Measurements from ENCODE around the gene EYA2.
"Not testable (repeated sequence)": the region's sequence is repeated elsewhere in the genome, so short reads cannot be mapped to it uniquely, and the experiment has no call there.

Gene EYA2, protein sequence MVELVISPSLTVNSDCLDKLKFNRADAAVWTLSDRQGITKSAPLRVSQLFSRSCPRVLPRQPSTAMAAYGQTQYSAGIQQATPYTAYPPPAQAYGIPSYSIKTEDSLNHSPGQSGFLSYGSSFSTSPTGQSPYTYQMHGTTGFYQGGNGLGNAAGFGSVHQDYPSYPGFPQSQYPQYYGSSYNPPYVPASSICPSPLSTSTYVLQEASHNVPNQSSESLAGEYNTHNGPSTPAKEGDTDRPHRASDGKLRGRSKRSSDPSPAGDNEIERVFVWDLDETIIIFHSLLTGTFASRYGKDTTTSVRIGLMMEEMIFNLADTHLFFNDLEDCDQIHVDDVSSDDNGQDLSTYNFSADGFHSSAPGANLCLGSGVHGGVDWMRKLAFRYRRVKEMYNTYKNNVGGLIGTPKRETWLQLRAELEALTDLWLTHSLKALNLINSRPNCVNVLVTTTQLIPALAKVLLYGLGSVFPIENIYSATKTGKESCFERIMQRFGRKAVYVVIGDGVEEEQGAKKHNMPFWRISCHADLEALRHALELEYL

DNA sequence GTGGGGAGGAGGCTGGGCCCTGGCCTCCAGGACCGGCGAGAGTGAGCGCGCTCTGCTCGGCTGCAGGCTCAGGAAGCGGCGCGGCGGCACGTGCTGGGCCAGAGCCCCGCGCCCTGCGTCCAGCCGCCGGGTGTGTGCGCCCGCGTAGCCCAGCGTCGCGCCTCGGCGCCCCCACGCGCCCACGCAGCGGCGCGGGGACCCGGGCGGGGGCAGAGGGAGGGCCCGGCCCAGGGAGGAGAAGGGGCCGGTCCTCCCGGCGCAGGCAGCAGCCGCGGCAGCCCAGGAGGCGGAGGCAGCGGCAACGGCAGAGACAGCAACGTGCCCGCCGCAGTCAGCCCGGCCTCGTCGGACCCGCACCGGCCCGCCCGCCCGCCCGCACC, at the start of gene EYA2:
EYA2 (plus strand) TSS at position 265 of the 380 bp plus-strand sequence. CDS start 95,168 bp downstream, outside the sequence.
- DNase-seq = no peak

DNA sequence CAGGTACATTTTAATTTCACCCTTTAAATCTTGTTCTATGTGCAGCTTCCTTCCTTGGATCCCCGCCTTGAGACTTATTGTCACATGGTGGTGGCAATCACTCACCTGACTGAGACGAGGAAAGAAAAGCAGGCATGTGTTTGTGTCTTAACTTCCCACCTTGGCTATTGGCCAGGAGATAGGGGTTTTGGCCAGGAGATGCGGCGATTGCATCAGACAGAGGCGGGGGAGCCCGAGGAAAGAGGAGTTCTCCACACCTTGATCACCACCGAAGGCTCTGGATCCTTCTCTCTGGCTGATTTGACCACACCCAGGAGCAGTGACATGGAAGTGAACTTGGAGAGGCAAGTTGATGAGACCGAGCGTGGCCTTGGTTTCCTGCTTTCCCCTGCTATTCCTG, 49.7 kb upstream of the EYA2 start:
- no peak for DNase-seq

DNA sequence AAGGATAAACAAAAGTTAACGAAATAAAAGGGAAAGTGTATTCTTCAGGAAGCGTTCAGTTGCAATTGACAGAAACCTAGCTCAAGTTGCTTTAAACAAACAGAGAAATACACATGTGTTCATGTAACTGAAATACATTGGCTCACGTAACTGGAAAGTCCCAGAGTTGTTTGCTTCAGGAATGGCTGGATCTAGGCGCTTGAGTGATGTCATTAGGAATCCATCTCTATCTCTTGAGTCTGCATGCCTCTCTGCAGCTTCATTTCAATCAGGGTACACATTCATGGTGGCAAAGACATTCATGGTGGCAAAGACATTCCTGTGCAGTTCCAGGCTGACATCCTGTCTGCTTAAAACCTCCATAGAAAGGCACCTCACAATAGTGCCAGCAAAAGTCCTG, 45.4 kb upstream of the EYA2 start:
- no peak for DNase-seq

DNA sequence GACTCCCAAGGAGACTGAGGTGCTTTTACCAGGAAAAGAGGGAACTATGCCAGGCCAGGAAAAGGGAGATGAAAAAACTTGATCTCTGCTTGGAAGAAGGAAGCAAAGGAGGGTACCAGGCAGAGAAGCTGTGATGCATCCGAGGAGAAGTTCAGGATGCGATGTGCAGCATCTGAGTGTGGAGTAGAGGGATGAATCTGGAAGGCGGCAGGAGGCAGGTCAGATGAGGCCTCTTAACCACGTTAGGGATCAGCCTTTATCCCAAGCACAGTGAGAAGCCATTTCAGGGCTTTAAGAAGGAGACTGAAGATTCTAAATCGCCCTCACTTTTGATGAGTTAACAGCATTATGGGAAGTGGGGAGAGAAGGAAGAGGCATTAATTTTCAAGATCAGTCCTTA, 44.9 kb upstream of the EYA2 start:
- DNase-seq = no peak

DNA sequence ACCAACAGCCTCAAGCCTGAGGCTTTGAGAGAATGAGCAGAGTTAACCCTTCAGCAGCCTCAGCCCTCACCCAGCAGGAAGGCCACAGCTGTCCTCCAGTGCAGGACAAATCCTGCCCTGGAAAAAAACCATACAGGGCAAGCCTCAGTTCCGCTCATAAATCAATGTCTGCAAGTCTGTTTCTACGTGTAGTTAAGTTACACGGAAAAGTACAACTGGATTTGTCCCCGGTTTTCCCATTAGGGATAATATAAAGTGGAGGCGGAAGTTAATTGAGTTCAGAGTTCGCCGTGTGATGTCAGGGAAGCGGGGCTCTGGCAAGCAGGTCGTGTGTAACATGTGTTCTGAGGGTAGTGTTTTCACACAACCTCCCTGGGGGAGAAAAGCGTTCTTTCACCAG, 44.2 kb upstream of the EYA2 start:
- DNase-seq = no peak

DNA sequence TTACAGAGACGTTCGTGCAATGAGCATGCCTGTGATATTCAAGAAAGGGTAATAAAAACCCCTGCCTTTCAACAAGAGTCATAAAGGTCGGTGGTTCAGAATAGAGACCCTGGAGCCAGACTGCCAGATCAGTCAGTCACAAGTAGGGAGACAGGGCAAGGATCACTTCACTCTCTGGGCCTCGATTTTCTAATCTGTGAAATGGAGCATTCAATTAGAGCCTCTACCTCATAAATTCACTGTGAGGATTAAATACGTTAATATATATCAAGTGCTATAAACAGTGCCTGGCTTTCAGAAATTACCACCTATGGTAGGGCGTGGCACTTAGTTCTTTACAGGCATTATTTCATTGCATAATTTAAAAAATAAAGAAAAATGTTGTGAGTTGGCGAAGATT, 43.7 kb upstream of the EYA2 start:
- DNase-seq = no peak

DNA sequence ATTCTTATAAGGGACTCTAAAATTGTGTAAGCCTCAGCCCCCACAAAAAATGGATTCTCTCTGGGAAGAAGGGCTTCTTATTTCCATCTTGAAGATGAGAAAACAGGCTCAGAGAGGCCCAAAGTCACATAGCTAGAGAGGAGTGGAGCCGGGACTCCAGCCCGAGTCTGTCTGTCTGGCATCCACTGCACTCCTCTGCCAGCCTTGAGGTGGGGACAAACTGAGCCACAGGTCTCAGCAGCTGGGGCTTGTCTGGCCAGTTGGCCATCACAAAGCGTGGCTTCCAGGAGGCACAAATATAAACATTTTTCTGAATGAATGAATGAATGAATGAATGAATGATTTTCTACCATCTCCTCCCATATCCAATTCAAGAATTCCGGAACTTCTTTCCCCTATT, 42.9 kb upstream of the EYA2 start:
- DNase-seq = no peak

DNA sequence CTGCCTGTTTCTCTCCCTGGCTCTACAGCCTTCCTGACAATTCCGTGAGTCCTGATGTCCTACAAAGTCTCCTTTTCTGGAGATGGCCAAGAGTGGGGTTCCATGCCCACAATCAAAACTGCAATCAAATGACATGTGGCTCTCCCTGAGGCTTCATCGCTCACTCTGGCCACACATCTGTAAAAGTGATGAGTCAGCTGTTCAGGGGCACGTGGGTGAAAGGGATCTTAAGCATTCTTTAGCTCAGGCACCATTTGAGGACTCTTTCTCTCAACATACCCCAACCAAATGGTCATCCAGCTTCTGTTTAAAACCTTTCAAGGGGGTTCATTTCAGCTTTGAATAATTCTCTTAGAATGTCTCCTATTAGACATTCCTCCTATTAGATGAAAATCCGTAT, 42.3 kb upstream of the EYA2 start:
- no peak for DNase-seq

DNA sequence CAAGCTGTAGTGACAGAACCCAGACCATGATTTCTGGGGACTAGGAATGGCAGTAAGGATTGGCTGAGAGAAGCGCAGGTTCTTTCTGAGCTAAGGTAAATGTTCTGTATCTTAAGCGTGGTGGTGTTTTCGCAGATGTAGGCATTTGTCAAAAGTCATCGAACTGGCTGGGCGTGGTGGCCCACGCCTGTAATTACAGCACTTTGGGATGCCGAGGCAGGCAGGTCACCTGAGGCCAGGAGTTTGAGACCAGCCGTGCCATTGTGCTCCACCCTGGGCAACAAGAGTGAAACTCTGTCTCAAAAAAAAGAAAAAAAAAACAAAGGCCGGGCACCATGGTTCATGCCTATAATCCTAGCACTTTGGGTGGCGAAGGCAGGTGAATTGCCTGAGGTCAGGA, 40.7 kb upstream of the EYA2 start:
- no peak for DNase-seq

DNA sequence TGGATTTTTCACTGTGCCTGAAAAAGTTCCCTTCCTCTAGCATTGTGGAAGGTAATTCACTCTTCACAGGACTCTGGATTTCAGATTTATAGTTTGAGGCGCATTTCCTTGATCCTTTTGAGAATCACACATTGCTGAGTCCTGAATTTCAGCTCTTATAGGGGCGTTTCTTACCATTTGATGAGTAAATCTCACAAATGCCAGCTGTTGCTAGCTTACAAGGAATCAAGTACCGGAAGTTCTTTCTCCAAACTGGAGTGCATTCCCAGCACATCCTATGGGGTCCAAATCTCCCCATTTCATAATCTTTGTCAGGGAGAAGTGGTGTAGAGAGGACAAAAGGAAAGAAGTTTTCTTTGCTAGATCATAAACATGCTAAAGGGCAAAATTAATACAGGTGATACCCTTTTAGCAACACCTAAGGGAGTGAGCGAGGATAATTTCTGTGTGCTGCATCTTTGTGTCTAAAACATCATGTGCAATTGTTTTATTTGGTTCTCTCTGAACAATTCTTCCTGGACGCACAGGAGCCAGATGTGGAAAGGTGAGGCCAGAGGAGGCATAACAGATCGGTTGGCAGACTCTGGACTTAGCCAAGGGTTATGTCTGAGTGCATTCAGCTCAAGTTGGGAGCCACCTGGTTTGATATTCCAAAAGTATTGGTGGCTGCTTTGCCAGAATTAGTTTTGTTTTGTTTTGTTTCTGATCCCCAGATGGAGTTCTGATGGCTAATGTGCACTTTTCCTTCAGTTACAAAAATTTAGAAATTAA, 37.4 kb upstream of the EYA2 start:
- no peak for DNase-seq

DNA sequence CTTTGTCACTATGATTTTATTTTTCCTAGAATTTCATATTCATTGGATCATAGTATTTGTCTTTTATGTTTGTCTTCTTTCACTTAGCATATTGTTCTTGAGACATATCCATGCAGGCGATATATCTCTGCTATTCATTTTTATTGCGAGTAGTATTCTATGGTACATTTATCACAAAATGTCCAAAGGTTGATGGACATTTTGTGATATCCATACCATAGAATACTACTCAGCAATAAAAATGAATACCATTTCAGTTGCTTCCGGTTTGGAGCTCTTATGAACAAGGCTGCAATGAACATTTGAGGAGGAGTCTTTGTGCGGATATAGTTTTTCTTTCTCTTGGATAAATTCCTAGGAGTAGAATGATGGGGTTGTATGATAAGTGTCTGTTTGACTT, 28.8 kb upstream of the EYA2 start:
- DNase-seq = no peak

DNA sequence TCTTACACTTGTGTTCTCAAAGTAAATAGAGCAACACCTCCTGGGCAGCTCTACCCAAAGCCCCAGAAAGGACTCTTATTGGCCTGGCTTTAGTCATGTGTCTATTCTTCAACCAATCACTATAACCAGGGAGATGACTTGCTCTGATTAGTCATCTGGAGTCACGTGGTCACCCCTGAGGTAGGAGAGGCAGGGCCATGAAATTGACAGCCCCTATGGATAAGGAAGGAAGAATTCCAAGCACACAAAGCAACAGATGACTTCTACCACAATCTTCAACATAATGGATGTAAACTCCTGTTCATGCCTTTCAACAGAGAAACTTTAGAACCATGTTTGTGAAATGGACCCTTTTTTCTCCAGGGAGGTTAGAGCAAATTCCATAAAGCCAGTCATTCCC, 24.6 kb upstream of the EYA2 start:
- no peak for DNase-seq

DNA sequence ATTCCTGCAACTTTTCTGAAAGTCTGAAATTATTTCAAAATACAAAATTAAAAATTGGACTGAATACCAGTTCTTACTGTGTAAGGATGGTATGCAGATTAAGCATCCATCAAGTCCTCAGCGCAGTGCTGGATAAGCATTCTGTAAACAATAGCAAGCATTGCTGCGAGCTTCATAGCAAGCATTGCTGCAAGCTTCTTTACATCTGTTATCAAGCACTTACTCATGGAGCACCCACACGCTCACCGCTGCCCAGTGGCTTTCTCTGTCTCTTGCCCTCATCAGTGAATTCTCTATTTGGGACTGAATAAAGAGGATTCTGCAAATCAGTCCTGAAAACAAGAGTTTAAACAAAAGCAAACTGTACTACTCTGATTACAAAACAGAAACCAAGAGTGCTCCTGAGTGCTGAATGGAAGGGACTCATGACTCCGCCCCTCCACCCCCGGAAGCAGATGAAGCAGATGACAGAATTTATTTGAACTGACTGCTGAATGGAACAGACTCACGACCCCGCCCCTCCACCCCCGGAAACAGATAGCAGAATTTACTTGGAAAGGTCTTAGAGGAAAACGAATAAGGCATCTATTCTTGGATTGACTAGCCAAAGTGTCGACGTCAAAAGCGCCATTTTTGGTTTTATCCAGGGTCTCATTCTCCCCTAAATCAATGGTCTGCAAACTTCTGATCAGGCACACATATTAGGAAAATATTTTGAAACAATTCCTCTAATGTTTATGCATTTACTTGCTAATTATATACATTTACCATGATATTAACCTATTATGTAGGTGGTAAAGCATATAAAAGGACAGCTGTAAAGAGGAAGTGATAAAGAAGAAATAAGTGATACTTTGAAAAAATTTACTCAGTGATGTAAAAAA, 22.1 kb upstream of the EYA2 start:
- peak; percentile 7 for DNase-seq

DNA sequence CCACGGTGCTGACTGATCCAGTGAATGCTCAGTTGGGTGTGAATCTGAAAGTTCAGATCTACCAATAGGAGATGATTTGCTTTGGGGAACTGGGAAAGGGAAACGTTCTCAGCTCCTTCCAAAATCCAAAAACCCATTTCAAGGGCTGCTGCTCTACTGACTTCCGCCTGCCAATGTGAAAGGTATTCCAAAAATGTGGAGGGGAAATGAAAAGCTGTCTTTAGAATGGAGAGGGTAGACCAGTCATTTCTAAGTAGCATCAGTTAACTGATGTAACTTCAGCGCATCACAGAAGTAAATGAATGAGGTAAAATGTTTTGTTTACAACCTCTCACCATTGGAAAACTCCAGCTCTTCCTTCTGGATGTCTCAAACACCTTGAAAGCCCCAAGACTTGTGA, 19.6 kb upstream of the EYA2 start:
- DNase-seq = no peak

DNA sequence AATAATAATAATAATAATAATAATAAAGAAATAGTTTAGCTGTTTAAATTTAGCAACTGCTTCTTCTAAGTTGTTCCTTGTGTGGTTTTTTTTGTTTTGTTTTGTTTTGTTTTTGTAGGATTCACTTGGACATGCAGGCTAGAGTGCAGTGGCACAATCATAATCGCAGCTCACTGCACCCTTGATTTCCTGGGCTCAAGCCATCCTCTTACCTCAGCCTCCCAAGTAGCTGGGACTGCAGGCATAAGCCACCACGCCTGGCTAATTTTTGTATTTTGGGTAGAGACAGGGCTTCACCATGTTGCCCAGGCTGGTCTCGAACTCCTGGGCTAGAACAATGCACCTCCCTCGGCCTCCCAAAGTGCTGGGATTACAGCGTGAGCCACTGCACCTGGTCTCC, 15.3 kb upstream of the EYA2 start:
- DNase-seq = no peak

DNA sequence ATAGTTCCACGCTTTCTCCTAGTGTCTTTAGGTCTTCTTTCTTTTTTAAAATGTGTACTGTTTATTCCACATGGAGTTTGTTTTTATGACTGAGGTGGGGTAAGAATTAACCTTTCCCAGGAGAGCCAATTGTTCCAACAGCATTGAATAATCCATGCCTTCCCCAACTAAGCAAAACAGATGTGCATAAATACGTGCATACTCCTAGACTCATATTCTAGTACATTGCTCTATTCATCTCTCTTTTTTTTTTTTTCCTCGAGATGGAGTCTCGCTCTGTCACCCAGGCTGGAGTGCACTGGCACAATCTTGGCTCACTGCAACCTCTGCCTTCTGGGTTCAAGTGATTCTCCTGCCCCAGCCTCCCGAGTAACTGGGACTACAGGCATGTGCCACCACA, 14.7 kb upstream of the EYA2 start:
- DNase-seq = not testable (repeated sequence)

DNA sequence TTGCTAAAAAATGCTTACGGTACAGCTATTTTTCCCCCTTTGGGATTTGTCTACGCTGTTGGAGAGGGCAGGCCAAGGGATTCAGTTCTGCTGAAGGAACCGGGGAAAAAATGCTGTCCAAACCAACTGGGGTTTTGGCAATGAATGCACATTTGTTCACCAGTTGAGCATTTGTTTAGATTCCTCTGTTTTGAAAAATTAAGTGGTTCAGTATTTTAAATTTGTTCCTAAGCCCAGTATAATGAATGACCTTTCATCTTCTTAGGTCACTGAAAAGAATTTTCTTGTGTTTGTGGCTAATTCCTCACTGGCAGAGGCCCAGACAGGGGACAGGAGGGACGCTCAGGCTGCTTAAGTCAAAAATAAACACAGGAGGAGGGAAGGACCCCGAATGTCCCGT, 10.8 kb upstream of the EYA2 start:
- no peak for DNase-seq

DNA sequence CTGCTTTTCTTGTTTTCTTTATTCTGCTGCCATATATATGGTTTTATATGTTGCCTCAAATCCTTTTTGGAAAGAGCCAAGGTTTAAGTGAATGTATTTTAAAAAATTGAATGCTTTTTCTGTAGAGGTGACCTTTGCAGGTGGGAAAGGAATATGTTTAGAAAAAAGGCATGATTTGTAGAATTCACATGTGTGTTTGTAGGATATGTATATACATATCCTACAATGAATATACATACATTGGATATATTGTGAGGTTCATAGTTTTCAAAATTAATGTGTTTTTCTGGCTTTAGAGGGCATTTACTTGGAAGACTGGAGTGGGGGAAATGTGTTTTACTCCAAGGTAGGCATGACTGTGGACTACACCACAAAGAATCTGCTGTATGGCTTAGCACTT, 4.0 kb upstream of the EYA2 start:
- no peak for DNase-seq

DNA sequence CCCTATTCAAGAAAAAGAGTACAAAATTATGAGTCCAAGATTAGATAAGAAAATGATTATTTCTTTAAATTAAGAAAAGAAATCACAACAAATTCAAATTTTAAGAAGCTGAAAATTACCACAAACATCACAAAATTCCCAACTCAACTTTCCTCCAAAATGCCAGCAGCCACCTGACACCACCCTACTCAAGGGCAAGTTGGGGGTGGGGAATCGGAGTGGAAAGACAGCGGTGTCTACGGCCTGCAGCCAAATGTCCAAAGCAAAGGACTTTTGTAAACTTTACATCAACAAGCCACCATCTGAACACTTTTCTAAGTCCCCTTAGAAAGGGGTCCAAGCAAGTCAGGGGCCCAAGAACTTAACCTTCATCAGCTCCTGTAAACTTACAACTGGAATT, 1.6 kb upstream of the EYA2 start:
- DNase-seq = no peak

DNA sequence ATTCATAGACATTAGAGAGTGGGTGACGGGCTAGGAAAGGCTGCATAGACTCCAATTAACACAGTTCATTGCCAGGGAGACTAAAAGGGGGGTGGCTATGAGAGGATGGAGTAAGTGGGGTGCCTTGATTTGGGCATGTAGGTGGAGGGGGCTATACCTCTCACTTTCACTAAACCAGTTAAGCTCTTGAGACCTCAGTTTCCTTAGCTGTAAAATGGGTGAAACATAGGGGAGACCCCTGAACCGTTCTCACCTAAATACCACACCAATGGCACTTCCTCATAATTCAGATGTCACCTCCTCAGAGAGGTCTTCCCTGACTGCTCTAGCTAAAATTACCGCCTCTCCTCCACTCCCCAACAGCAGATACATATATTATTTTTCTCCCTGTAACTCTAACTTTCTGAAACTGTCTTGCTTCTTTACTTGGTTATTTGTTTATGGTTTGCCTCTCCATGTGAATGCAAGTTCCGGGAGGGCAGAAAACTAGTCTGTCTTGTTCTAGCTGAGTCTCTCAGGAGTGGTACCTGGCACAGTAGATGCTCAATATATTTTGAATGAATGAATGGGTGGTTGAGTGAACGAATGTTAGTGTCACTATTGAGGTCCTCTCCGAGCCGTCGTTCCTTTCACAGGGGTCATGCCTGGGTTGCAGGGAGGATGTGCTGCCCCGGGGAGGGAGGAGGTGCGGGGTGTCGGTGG, 615 bp upstream of the EYA2 start:
- DNase-seq = no peak

DNA sequence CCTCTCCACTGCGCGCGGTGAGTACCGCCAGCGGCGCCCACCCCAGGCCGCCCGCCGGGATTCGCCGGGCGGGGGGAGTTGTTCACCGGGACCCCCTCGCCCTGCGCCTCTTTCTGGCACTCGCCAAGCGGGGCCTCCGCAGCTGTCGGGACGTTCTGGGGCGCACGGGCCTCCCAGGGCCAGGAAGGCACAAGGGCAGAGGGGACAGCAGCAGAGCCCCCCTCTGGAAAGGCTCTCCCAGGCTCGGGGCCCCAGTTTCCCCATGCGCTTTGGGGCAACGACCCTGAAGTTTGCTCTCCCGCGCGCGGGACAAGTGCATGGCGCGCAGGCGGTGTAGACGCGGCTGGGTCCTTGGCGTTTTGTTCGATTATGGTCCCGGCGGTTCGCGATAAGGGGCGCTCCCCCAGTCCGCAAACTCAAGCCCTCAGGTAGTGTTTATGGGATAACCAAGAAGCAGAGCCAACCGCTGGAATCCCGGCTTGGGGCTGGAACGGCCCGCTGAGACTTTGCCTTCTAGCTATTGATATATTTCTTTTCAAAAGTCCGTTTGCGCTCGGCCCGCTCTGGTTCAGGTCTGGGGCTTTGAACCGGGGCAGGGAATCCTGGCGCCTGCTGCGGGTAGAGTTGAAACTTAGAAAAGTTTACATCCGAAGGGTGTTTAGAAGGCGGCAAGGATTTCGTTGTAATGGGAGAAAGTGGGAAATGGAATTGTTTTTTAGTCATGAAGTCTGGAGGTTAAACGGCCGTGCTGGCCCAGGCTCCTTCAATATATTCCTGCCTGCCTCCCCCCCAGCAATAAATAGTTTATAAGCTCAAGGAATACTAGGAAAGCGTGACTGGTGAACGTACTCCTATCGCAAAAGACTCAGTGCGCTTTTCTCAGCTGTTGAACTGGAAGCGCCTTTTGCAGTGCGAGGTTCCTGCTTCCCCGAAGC, 595 bp downstream of the EYA2 start:
- no peak for DNase-seq

DNA sequence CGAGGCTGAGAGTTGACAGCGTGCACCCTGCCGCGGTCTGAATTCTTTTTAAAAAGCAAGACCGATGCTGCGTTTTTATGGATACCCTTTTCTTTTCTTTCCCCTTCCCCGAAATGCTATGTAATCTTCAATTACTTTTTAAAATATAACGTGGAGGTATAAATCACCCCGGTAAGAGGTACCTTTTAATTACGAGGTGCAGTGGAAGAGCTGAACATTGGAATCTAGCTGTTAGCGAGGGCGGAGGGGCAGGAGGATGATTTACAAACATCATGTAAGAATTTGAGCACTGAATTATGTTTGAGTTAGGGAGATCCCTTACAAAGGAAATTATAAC, 1.2 kb downstream of the EYA2 start:
- no peak for DNase-seq

Data from MV-4-11 (cell line).